HEK293 (cell line): ENCODE data around the gene ITPRIPL2.

ENCODE experiments used
- CTCF ChIA-PET: fragments of 350-600 bp; formaldehyde crosslinking; extraction: SDS; loops from one replicate; lab custom pipeline; 2021; ENCODE audit warnings: antibody characterized with exemption; lab: Yijun Ruan, JAX
- POLR2A ChIA-PET: fragments of 300-600 bp; formaldehyde crosslinking; extraction: SDS; loops from one replicate; lab custom pipeline; 2020; ENCODE audit warnings: antibody characterized with exemption, inconsistent platforms; lab: Yijun Ruan, JAX
- H3K27ac ChIP-seq: fragments of 200-500 bp; sonication (Bioruptor generic); 2 replicates; pipeline ENCODE4 v1.5.1; 2014; ENCODE audit warnings: low read depth, low read length, control low read depth, inconsistent platforms; ENCODE audit errors: extremely low read depth
- H3K36me3 ChIP-seq, 2 experiments: fragments of 200-500 bp in 1 of 2; sonication (Bioruptor generic) in 1 of 2; 1 replicate in 1 of 2; 2 replicates in 1 of 2; pipeline ENCODE4 v1.5.1; 2014 to 2017; ENCODE audit warnings: inconsistent platforms in 2 of 2, low read length in 2 of 2; ENCODE audit not compliant: control insufficient read depth in 2 of 2, insufficient read depth in 1 of 2
- H3K4me1 ChIP-seq: fragments of 200-500 bp; sonication (Bioruptor generic); 2 replicates; pipeline ENCODE4 v1.5.1; 2014; ENCODE audit warnings: mild to moderate bottlenecking, low read length, inconsistent platforms; ENCODE audit not compliant: control insufficient read depth, insufficient read depth
- H3K4me3 ChIP-seq: 2 replicates; pipeline ENCODE4 v1.5.1; 2011; ENCODE audit warnings: low read depth, mild to moderate bottlenecking, control low read depth, low read length, moderate library complexity
- H3K9me3 ChIP-seq: fragments of 200-500 bp; sonication (Bioruptor generic); 2 replicates; pipeline ENCODE4 v1.5.1; 2014; ENCODE audit warnings: low read depth, low read length, inconsistent platforms; ENCODE audit not compliant: control insufficient read depth, insufficient read depth
- FEZF1 ChIP-seq: fragments of 450-650 bp; formaldehyde crosslinking; IDR thresholded peaks from 2 replicates; pipeline ENCODE4 v1.5.1; 2016; ENCODE audit warnings: missing biosample characterization, missing genetic modification characterization
- KLF8 ChIP-seq: fragments of 450-650 bp; formaldehyde crosslinking; IDR thresholded peaks from 2 replicates; pipeline ENCODE4 v1.5.1; 2016; ENCODE audit warnings: missing biosample characterization, missing genetic modification characterization
- OSR2 ChIP-seq: fragments of 450-650 bp; formaldehyde crosslinking; IDR thresholded peaks from 2 replicates; pipeline ENCODE4 v1.5.1; 2016; ENCODE audit warnings: missing biosample characterization, missing genetic modification characterization
- RBAK ChIP-seq: fragments of 450-650 bp; formaldehyde crosslinking; IDR thresholded peaks from 2 replicates; pipeline ENCODE4 v1.5.1; 2016; ENCODE audit warnings: missing biosample characterization, missing genetic modification characterization
- SP2 ChIP-seq: fragments of 450-650 bp; formaldehyde crosslinking; IDR thresholded peaks from 2 replicates; pipeline ENCODE4 v1.5.1; 2016; ENCODE audit warnings: missing biosample characterization, missing genetic modification characterization
- ZNF184 ChIP-seq: fragments of 450-650 bp; IDR thresholded peaks from 2 replicates; pipeline ENCODE4 v1.5.1; 2018; ENCODE audit warnings: missing biosample characterization, mild to moderate bottlenecking, missing genetic modification characterization
- ZNF274 ChIP-seq, 2 experiments: fragments of 200-500 bp in 1 of 2; fragments of 450-650 bp in 1 of 2; sonication (Bioruptor generic) in 1 of 2; formaldehyde crosslinking in 1 of 2; IDR thresholded peaks; 2 replicates each; pipeline versions ENCODE4 v1.5.1 to v1.6.1; 2014 to 2016; ENCODE audit warnings: borderline replicate concordance in 1 of 2, inconsistent platforms in 1 of 2, low read length in 1 of 2, missing biosample characterization in 1 of 2, missing genetic modification characterization in 1 of 2
- ZNF335 ChIP-seq: fragments of 450-650 bp; formaldehyde crosslinking; conservative IDR thresholded peaks from 2 replicates; pipeline ENCODE4 v1.5.1; 2016; ENCODE audit warnings: missing biosample characterization, missing genetic modification characterization
- ZNF362 ChIP-seq: fragments of 450-650 bp; formaldehyde crosslinking; IDR thresholded peaks from 2 replicates; pipeline ENCODE4 v1.5.1; 2016; ENCODE audit warnings: missing biosample characterization, missing genetic modification characterization
- ZNF366 ChIP-seq: fragments of 450-650 bp; formaldehyde crosslinking; conservative IDR thresholded peaks from 2 replicates; pipeline ENCODE4 v1.5.1; 2016; ENCODE audit warnings: missing biosample characterization, missing genetic modification characterization
- ZNF530 ChIP-seq: fragments of 450-650 bp; formaldehyde crosslinking; IDR thresholded peaks from 2 replicates; pipeline ENCODE4 v1.5.1; 2016; ENCODE audit warnings: low read depth, missing biosample characterization, missing genetic modification characterization
- ZNF549 ChIP-seq: fragments of 450-650 bp; IDR thresholded peaks from 2 replicates; pipeline ENCODE4 v1.5.1; 2018; ENCODE audit warnings: missing biosample characterization, missing genetic modification characterization, mild to moderate bottlenecking, inconsistent platforms, moderate library complexity
- ZNF600 ChIP-seq: fragments of 450-650 bp; formaldehyde crosslinking; IDR thresholded peaks from 2 replicates; pipeline ENCODE4 v1.5.1; 2016; ENCODE audit warnings: missing biosample characterization, missing genetic modification characterization
- ZNF692 ChIP-seq: fragments of 450-650 bp; formaldehyde crosslinking; IDR thresholded peaks from 2 replicates; pipeline ENCODE4 v1.5.1; 2016; ENCODE audit warnings: missing biosample characterization, missing genetic modification characterization
- ZXDB ChIP-seq: fragments of 450-650 bp; formaldehyde crosslinking; IDR thresholded peaks from 2 replicates; pipeline ENCODE4 v1.5.1; 2016; ENCODE audit warnings: missing biosample characterization, missing genetic modification characterization

The ITPRIPL2 gene

DNA sequence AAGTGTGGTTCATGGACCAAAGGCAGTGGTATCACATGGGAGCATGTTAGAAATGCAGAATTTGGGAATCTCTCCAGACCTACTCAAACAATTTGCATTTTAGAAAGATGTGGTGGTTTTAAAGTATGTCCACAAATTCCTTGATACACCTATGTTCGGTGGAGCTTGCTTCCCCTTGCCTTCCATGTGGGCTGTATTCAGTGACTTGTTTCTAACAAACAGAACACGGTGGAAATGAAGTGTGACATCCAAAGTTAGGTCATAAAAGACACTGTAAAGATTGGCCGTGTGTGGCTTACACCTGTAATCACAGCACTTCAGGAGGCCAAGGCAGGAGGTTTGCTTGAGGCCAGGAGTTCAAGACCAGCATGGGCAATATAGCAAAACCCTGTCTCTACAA, 29.6 kb upstream of the ITPRIPL2 start:
- Histone ChIP-seq H3K4me1 (peaks cover 4% of the 10 kb centered on the region), H3K4me3 (no peak overlapping the region), H3K9me3 (no peaks in the 10 kb centered on the region), H3K36me3 (peaks cover 5 to 19% of the 10 kb centered on the region in 2 experiments), H3K27ac (no peak overlapping the region)
- ChIA-PET POLR2A (no interaction called here), CTCF (interaction anchor here (0.5 to 5.3 kb wide), 5 partner anchors 27 to 404 kb away, joined by 3 to 94 read pairs (median 5); partner anchors contain the start of gene TMC7)
- TF ChIP-seq ZNF530 (peak; percentile 89), ZNF362 (no peak)

GRCh38 chr16:19084879-19085278, 28.9 kb upstream of the ITPRIPL2 start:
- Histone ChIP-seq H3K4me1 (peaks cover 4% of the 10 kb centered on the region), H3K36me3 (peaks cover 5 to 15% of the 10 kb centered on the region in 2 experiments), H3K27ac (no peak overlapping the region), H3K4me3 (no peak overlapping the region), H3K9me3 (no peaks in the 10 kb centered on the region)
- ChIA-PET CTCF (interaction anchor here (0.6 to 5.3 kb wide), 14 partner anchors 8 to 422 kb away, joined by 3 to 94 read pairs (median 7); partner anchors contain the start of gene TMC7), POLR2A (interaction anchor here (1.0 to 1.1 kb wide), 3 partner anchors 12 to 283 kb away, joined by 3 to 4 read pairs (median 3); partner anchors contain the start of gene ARL6IP1)
- TF ChIP-seq RBAK (tag by site-specific recombination) (peak; percentile 71; the same call in 1 of the 2 replicates), ZNF549 (tag by site-specific recombination) (no peak), KLF8 (no peak), ZNF600 (no peak), ZNF274 (IDR thresholded peaks at IDR 0.05; ENCODE audit: low read length) (no peak), ZNF274 (tag by site-specific recombination; IDR thresholded peaks at IDR 0.05; ENCODE audit: borderline replicate concordance) (no peak)

DNA sequence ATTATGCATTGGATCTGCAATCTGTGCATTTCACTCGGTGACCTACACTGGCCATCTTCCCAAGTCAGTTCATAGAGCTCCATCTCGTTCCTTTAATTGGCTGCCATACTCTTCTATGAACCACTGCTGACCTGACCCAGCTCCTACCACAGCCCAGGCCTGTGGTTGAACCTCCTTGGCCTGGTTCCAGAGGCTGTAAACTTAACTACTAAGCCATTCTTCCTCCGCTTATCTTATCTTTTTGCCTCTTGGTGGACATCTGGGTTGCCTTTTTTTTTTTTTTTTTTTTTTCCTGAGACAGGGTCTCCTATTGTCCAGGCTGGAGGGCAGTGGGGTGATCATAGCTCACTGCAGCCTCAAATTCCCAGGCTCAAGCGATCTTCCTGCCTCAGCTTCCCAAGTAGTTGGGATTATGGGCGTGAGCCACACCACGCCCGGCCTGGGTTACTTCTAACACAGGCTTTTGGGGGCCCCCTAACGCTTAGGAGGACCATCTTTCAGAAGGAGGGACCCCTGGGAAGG, 28.0 kb upstream of the ITPRIPL2 start:
- no peak overlapping the region for H3K4me3 ChIP-seq
- CTCF ChIA-PET: interaction anchor here (0.5 to 5.3 kb wide), 43 partner anchors 9 to 467 kb away, joined by 3 to 94 read pairs (median 4); partner anchors contain the start of genes ITPRIPL2 and TMC7
- H3K27ac ChIP-seq: no peak overlapping the region
- 0 out of 2 replicates have a peak, but pooled peaks have one; percentile 38 for TF ChIP-seq OSR2 (tag by site-specific recombination)
- peak; percentile 86 for TF ChIP-seq FEZF1
- no peak for TF ChIP-seq ZNF184 (tag by site-specific recombination)
- no peak for TF ChIP-seq ZNF692
- no peak for TF ChIP-seq SP2 (tag by site-specific recombination)
- TF ChIP-seq ZXDB (tag by site-specific recombination): 0 out of 2 replicates have a peak, but pooled peaks have one; percentile 48
- peak; percentile 20; the same call in 1 of the 2 replicates for TF ChIP-seq ZNF335 (tag by site-specific recombination)
- TF ChIP-seq ZNF366: no peak
- TF ChIP-seq, all 188 proteins: peak for 4
- Histone ChIP-seq H3K36me3 (peaks cover 5 to 13% of the 10 kb centered on the region in 2 experiments), H3K9me3 (no peaks in the 10 kb centered on the region), H3K4me1 (peaks cover 4% of the 10 kb centered on the region)
- POLR2A ChIA-PET: interaction anchor here (0.5 to 1.1 kb wide), 9 partner anchors 12 to 1276 kb away, joined by 3 to 6 read pairs (median 3); partner anchors contain the start of gene ARL6IP1
